Mucosa of descending colon (tissue), 3 donors: Measurements from ENCODE around the gene NFIB. TPM values are rescaled to one million over a fixed set of nuclear protein-coding genes. Genes with fewer than 3 reads are reported as not detected.

ENCODE experiments used
- ATAC-seq: fragments of 200-7000 bp; cut with Tn5 transposase; one replicate; pipeline ENCODE4 v1.9.1; 2020; ENCODE audit warnings: mild to moderate bottlenecking, moderate library complexity
- DNase-seq, 3 donors: peaks; one replicate each; pipeline ENCODE4 v3.0.0-alpha.2; 2020
- H3K36me3 ChIP-seq: fragments of 200-600 bp; one replicate; pipeline ENCODE4 v1.8.0; 2021; ENCODE audit warnings: low read depth, mild to moderate bottlenecking
- H3K4me1 ChIP-seq: fragments of 200-600 bp; one replicate; pipeline ENCODE4 v1.8.0; 2021; ENCODE audit warnings: low read depth, mild to moderate bottlenecking
- H3K4me3 ChIP-seq: fragments of 200-600 bp; one replicate; pipeline ENCODE4 v1.8.0; 2021; ENCODE audit warnings: mild to moderate bottlenecking
- H3K9me3 ChIP-seq: fragments of 200-600 bp; one replicate; pipeline ENCODE4 v1.8.0; 2021; ENCODE audit warnings: mild to moderate bottlenecking
- intact Hi-C, 2 donors: fragments of 100-400 bp; cut with DNase I in 1 of 2; cut with micrococcal nuclease in 1 of 2; formaldehyde crosslinking; loops; one replicate each; pipeline versions ENCODE4 v1.11.0 to v1.11.1; 2022; cut with DNase I, micrococcal nuclease
- total RNA-seq, 3 donors: library from RNA; stranded (reverse); fragmentation: NEBNext Ultra II Directional in 2 of 3; extraction: Animal tissue kit (Norgen Biotek cat#: 25700) in 2 of 3; gene quantifications; one replicate each; pipeline versions ENCODE4 v1.2.1 to v1.2.4, GENCODE V29; 2021 to 2023
- TF ChIP-seq, protein P1 (sequence below): fragments of 200-600 bp; IDR thresholded peaks from one replicate; pipeline ENCODE4 v1.8.0; 2022; ENCODE audit warnings: antibody characterized with exemption, mild to moderate bottlenecking
- donor health status: DM: no; HTN: no; CAD: no; lungs with moderate emphysema.
- donor health status: DM: no; HTN: no; CAD: no.
- donor health status: DM: no; HTN: yes; CAD: no.

NFIB gene
- total RNA-seq, 3 donors from 2014 or later = 59.7 to 85.5 (median 62.6) TPM

DNA sequence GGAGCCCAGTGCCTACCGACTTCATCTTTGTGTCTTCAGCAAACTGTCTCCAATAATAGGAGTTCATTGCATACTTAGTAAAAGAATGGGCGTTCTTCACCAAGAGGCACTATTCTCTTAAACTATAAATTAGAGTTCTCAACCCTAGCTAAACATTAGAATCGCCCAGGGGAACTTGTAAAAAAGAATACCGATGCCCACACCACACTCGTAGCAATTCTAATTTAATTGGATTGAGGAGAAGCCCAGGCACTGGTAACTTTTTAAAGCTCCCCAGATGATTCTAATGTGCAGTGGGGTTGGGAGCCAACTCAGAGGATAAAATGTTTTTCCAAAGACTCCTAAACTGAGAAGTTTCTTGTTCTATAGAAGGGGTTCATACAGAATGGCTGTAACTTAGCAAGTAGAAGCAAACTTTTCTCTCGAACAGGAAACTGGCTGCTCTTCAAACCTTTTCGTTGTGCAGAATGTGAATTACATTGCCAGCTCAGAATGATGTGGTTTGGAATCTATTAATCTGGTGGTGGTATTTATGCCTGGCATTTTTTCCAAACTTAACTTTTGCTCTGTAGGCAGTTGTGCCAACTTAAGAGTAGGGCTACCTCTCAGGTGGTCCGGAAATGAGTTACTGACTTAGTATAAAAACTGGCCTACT lies 26.4 kb upstream of the NFIB start:
- H3K36me3 ChIP-seq = no peaks in the 10 kb centered on the region
- H3K9me3 ChIP-seq = no peaks in the 10 kb centered on the region
- no peak overlapping the region for H3K4me3 ChIP-seq
- ATAC-seq (no peak), DNase-seq (no peak)
- TF ChIP-seq, protein P1, sequence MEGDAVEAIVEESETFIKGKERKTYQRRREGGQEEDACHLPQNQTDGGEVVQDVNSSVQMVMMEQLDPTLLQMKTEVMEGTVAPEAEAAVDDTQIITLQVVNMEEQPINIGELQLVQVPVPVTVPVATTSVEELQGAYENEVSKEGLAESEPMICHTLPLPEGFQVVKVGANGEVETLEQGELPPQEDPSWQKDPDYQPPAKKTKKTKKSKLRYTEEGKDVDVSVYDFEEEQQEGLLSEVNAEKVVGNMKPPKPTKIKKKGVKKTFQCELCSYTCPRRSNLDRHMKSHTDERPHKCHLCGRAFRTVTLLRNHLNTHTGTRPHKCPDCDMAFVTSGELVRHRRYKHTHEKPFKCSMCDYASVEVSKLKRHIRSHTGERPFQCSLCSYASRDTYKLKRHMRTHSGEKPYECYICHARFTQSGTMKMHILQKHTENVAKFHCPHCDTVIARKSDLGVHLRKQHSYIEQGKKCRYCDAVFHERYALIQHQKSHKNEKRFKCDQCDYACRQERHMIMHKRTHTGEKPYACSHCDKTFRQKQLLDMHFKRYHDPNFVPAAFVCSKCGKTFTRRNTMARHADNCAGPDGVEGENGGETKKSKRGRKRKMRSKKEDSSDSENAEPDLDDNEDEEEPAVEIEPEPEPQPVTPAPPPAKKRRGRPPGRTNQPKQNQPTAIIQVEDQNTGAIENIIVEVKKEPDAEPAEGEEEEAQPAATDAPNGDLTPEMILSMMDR = no peak
- intact Hi-C loops = no loop called here
- H3K4me1 ChIP-seq = no peaks in the 10 kb centered on the region

DNA sequence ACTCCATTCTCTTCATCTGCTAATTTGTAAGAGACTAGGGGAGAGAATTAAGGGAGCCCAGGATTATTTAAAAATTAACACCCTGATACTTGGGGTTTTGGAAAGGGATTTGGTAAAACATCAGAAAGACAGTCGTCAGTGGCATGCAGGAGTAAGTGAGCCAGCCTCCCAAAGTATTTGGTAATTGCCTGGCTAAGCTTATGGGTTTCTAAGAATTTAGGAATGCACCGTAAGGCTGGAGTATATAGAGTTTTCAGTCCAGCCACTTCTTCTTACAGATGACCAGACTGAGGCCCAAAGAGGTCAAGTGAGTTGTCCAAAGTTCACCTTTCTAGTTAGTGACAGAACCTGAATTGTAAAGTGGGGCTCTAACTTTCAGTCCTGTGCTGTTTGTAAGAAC lies 25.8 kb upstream of the NFIB start:
- no peak overlapping the region for H3K4me3 ChIP-seq
- no peaks in the 10 kb centered on the region for H3K4me1 ChIP-seq
- ATAC-seq = no peak
- H3K36me3 ChIP-seq = no peaks in the 10 kb centered on the region
- TF ChIP-seq, protein P1 = no peak
- H3K9me3 ChIP-seq = no peaks in the 10 kb centered on the region
- no peak for DNase-seq
- intact Hi-C loops = no loop called here

DNA sequence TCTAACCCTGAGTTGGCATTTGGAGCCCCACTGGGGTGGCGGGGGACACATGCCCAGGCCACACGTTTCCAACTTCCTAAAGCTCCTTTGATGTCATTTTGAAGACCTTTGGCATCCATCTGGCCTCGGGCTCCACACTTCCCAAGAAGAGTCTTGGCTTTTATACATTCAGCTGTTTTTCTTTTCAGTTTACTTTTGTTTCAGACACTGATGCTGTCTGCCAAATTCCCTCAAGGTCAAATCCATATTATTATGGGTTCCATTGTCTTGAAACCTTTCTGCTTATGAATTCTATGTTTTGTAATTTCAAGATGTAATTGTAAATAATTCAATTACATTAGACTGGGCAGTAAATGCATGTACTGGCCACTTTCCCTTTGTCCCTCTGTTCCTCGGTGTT lies 23.7 kb upstream of the NFIB start:
- TF ChIP-seq, protein P1 = no peak
- no peaks in the 10 kb centered on the region for H3K9me3 ChIP-seq
- intact Hi-C loops = no loop called here
- no peaks in the 10 kb centered on the region for H3K4me1 ChIP-seq
- no peak for ATAC-seq
- DNase-seq = no peak
- H3K36me3 ChIP-seq = no peaks in the 10 kb centered on the region
- H3K4me3 ChIP-seq = no peak overlapping the region

DNA sequence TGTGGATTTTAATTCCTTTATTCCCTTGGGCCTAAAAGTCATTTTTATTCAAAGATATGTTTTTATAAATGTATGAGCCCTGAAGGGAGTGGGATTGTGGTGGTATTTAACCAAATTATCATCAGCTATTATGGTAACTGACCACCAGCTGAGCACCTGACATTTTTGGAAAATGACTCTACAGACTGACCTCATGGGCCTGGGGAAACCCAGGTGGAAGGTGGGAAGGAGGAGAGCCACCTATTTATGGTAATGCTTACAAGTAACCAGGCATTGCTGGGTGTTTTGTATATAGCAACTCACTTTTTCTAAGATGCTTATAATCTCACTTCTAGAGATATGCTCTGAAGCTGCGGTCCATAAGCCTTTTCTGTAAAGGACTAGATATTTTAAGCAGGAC lies 22.3 kb upstream of the NFIB start:
- DNase-seq = no peak
- no peaks in the 10 kb centered on the region for H3K36me3 ChIP-seq
- no peaks in the 10 kb centered on the region for H3K4me1 ChIP-seq
- ATAC-seq = no peak
- TF ChIP-seq, protein P1 = no peak
- H3K4me3 ChIP-seq = no peak overlapping the region
- H3K9me3 ChIP-seq = no peaks in the 10 kb centered on the region
- intact Hi-C loops = no loop called here

DNA sequence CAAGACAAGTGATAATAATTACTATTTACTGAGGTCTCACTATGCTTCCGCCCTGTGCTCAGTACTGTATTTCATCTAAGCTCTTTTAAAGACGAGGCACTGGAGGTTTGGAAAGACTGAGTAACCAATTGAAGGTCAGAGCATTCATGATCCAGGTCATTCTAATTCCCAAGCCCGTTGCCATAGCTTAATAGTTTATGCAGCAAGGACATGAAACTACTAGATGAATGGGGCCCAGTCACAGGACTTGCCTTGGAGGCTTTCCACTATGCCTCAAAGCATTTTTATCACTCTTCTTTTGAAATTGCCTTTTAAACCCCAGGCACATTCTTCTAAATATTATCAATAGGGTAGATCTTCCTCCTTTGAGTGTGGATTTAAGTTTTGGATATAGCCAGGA lies 17.2 kb upstream of the NFIB start:
- ATAC-seq (no peak), DNase-seq (no peak)
- TF ChIP-seq, protein P1 = no peak
- H3K9me3 ChIP-seq = no peaks in the 10 kb centered on the region
- H3K36me3 ChIP-seq = no peaks in the 10 kb centered on the region
- no peaks in the 10 kb centered on the region for H3K4me1 ChIP-seq
- no peak overlapping the region for H3K4me3 ChIP-seq
- intact Hi-C loops = no loop called here

DNA sequence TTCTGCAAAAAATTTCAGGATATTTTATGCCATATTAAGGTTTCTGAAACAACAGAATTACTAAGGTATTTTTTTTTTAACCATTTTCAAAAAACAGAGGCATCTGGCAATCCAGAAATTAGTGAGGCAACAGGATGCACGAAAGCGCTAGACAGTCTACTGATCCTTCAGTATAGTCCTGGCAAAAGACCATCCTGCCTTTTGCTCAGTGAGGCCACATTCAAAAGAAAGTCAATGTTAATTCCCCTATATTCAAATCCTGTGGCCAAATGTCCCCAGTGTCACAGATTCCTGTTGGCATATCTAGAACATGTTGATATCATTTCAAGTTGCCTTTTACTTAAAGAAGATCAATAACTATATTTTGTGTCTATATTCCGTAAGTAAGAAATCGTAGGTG lies 13.1 kb upstream of the NFIB start:
- ATAC-seq (no peak), DNase-seq (no peak)
- H3K9me3 ChIP-seq = no peaks in the 10 kb centered on the region
- intact Hi-C loops = no loop called here
- TF ChIP-seq, protein P1 = no peak
- H3K4me3 ChIP-seq = no peak overlapping the region
- H3K4me1 ChIP-seq = peaks cover 9% of the 10 kb centered on the region
- no peaks in the 10 kb centered on the region for H3K36me3 ChIP-seq
